Right lobe of liver (tissue), 6 donors: ENCODE results near the gene KAT6B. TPM values are rescaled to one million over a fixed set of nuclear protein-coding genes. Genes with fewer than 3 reads are reported as not detected.
A peak's percentile ranks its signal among the peaks of the same experiment; 100 is the strongest.
"Not testable (repeated sequence)": the region's sequence is repeated elsewhere in the genome, so short reads cannot be mapped to it uniquely, and the experiment has no call there.

Source experiments
- ATAC-seq, 4 donors: fragments of 200-7000 bp; cut with Tn5 transposase; one replicate each; pipeline ENCODE4 v1.9.1; 2020; ENCODE audit warnings: mild to moderate bottlenecking in 4 of 4, moderate library complexity in 4 of 4
- DNase-seq, 3 donors: peaks; one replicate each; pipeline ENCODE4 v3.0.0-alpha.2; 2020
- H3K27ac ChIP-seq, 3 donors: fragments of 200-600 bp; one replicate each; pipeline ENCODE4 v1.8.0; 2022
- H3K27me3 ChIP-seq, 2 donors: fragments of 200-600 bp; one replicate each; pipeline ENCODE4 v1.8.0; 2022
- H3K36me3 ChIP-seq, 4 donors: fragments of 200-600 bp; sonication (generic) in 1 of 4; one replicate each; pipeline versions ENCODE4 v1.5.1 to v1.8.0; 2017 to 2022; ENCODE audit warnings: control low read depth in 1 of 4
- H3K4me1 ChIP-seq, 4 donors: fragments of 200-600 bp; sonication (generic) in 1 of 4; one replicate each; pipeline versions ENCODE4 v1.5.1 to v1.8.0; 2017 to 2022; ENCODE audit warnings: control low read depth in 1 of 4
- H3K4me3 ChIP-seq, 3 donors: fragments of 200-600 bp; one replicate each; pipeline ENCODE4 v1.8.0; 2022
- H3K9me3 ChIP-seq, 4 donors: fragments of 200-600 bp; sonication (generic) in 1 of 4; one replicate each; pipeline versions ENCODE4 v1.5.1 to v1.8.0; 2017 to 2022; ENCODE audit warnings: control low read depth in 1 of 4
- POLR2A ChIP-seq: fragments of 450-650 bp; IDR thresholded peaks from one replicate; pipeline ENCODE4 v1.6.1; 2017; ENCODE audit warnings: antibody characterized with exemption, mild to moderate bottlenecking
- WGBS: methylation state at CpG from one replicate; pipeline ENCODE4 v1.1.6; 2018; ENCODE audit warnings: low coverage, low lambda C conversion rate; ENCODE audit not compliant: insufficient coverage; ENCODE audit errors: missing lambda C conversion rate; 5-methylcytosine and 5-hydroxymethylcytosine counted together
- intact Hi-C, 2 donors: fragments of 100-400 bp; cut with DNase I; formaldehyde crosslinking; loops; one replicate each; pipeline versions ENCODE4 v1.11.2 to v1.14.1; 2022
- total RNA-seq, 6 experiments: library from RNA; depleted of rRNA in 2 of 6; stranded (reverse); fragments of >200 nt in 2 of 6; fragmentation: NEBNext Ultra II Directional in 3 of 6; extraction: Animal tissue kit (Norgen Biotek cat#: 25700) in 3 of 6; gene quantifications; one replicate each; pipeline versions ENCODE4 v1.1.0 to v1.2.4, GENCODE V29; 2016 to 2023
- TF ChIP-seq, protein P1 (sequence below), 4 donors: fragments of 200-600 bp in 3 of 4; fragments of 450-650 bp in 1 of 4; IDR thresholded peaks; one replicate each; pipeline versions ENCODE4 v1.5.1 to v1.8.0; 2016 to 2022; ENCODE audit warnings: antibody characterized with exemption in 4 of 4, mild to moderate bottlenecking in 2 of 4
- donor health status: DM: no; HTN: yes; CAD: no.
- donor health status: DM: no; HTN: no; CAD: no.
- donor health status: DM: no; HTN: no; CAD: no.
- donor health status: DM: no; HTN: yes; CAD: no.
- donor health status: DM: no; HTN: yes; CAD: no.

The KAT6B gene
- total RNA-seq, 6 experiments from 2014 or later: 9.2 to 17.1 (median 10.3) TPM

DNA sequence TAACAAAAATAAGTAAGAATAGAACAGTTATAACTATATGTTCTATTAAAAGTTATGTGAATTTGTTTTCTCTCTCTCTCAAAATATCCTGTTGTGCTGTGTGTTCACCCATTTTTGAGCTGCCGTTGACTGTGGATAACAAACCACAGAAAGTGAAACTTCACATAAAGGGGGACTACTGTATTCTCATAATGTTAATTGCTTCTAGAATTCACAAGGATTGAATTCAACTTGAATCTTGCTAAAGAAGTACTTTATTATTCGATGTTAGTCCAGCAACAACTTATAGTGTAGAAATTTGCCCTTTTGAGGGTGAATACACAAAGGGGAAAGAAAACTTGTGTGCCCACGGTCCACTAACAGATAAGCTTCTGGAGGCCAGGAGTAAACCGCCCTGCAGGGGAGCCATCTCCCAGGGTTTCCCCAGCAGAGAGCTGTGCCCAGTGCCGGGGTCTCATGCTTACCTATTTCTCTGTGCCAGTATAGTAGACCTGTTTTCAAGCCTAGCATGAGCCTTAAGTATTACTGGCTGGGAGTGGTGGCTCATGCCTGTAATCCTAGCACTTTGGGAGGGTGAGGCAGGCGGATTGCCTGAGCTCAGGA is 87.1 kb downstream of the KAT6B start:
- ATAC-seq (peak; percentile 33 to 51 (median 44)), DNase-seq (no peak)
- no peaks in the 10 kb centered on the region for H3K27me3 ChIP-seq
- no peak overlapping the region for H3K4me3 ChIP-seq
- peaks cover 0 to 7% (median 0%) of the 10 kb centered on the region in 4 donors for H3K4me1 ChIP-seq
- TF ChIP-seq POLR2A: no peak
- TF ChIP-seq, protein P1, sequence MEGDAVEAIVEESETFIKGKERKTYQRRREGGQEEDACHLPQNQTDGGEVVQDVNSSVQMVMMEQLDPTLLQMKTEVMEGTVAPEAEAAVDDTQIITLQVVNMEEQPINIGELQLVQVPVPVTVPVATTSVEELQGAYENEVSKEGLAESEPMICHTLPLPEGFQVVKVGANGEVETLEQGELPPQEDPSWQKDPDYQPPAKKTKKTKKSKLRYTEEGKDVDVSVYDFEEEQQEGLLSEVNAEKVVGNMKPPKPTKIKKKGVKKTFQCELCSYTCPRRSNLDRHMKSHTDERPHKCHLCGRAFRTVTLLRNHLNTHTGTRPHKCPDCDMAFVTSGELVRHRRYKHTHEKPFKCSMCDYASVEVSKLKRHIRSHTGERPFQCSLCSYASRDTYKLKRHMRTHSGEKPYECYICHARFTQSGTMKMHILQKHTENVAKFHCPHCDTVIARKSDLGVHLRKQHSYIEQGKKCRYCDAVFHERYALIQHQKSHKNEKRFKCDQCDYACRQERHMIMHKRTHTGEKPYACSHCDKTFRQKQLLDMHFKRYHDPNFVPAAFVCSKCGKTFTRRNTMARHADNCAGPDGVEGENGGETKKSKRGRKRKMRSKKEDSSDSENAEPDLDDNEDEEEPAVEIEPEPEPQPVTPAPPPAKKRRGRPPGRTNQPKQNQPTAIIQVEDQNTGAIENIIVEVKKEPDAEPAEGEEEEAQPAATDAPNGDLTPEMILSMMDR (IDR thresholded peaks at IDR 0.05): no peak
- no peak overlapping the region for H3K27ac ChIP-seq
- H3K9me3 ChIP-seq: no peaks in the 10 kb centered on the region
- 46% methylated on average over 6 of the region's 6 CpGs for WGBS
- H3K36me3 ChIP-seq: no peaks in the 10 kb centered on the region
- intact Hi-C loops: no loop called here

DNA sequence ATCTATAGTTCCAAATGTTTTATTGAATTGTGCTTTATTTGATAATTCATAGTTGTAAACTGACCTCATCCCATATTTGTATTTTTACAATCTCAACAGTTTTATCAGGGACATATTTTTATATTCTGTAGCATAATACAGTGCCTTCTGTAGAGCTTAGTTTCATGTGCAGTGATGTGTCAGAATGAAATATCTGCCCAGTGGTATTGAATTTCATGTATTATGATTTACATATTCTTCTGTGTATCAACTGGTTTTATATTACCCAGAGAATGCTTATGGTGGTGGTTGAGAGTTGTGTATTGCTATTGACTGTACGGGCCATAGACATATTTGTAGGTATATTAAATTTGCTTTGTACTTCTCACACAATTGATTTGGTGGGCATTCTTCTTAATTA is 89.9 kb downstream of the KAT6B start:
- peaks cover 0 to 8% (median under 1%) of the 10 kb centered on the region in 4 donors for H3K4me1 ChIP-seq
- no peak overlapping the region for H3K4me3 ChIP-seq
- 100% methylated on average over 1 of the region's 1 CpG for WGBS
- H3K27me3 ChIP-seq: no peaks in the 10 kb centered on the region
- DNase-seq: no peak
- intact Hi-C loops: no loop called here
- H3K27ac ChIP-seq: no peak overlapping the region
- H3K36me3 ChIP-seq: no peaks in the 10 kb centered on the region
- no peak for TF ChIP-seq POLR2A
- TF ChIP-seq, protein P1 (IDR thresholded peaks at IDR 0.05): no peak
- no peaks in the 10 kb centered on the region for H3K9me3 ChIP-seq
- ATAC-seq: no peak

DNA sequence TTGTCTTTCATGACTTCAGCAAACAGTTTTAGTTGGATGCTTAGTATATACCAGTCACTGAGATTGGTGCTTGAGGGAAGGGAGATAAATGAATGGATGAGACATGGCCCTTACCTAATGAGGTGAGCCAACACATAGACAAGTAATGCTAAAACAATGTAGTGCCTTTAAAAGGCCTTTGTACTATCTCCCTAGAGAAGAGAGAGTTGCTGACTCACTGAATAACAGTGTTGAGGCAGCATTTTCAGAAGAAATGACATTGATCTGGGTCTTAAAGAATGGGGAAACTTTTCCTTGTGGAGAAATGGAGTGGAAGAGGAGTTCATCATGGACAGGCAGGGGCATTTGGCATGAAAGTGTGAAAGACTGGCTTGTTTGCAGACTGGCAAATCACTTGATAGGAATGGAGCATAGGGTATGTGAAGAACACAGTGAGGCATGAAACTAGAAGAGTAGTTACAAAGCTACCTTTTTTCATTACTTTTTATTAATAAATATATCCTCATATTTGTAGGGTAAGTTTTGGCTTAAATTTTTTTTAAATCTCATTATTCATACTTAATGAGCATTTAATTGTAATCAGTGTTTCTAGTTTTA is 91.2 kb downstream of the KAT6B start:
- intact Hi-C loops: no loop called here
- Histone ChIP-seq H3K27ac (no peak overlapping the region), H3K4me3 (no peak overlapping the region), H3K27me3 (no peaks in the 10 kb centered on the region), H3K4me1 (peaks cover 0 to 21% (median 7%) of the 10 kb centered on the region in 4 donors), H3K36me3 (no peaks in the 10 kb centered on the region), H3K9me3 (no peaks in the 10 kb centered on the region)
- DNase-seq (no peak), ATAC-seq (peak; percentile 17 to 73 (median 46))
- TF ChIP-seq, protein P1 (IDR thresholded peaks at IDR 0.05): no peak
- TF ChIP-seq POLR2A: no peak

DNA sequence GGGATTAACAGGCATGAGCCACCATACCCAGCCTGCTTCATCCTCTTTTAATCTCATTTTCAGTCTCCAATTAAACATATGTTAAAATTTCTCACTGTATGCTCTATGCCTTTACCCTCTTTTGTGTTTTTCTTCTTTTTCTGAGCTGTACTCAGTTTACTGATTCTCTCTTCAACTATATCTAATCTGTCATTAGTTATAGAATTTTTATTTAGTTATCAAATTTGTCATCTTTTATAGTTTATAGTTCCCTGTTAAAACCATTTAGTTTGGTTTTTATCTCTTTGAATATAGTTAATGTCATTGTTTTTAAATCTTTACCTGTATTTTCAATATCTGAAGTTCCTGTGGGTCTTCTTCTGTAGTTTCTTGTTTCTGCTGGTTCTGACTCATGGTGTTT is 93.3 kb downstream of the KAT6B start:
- H3K36me3 ChIP-seq: no peaks in the 10 kb centered on the region
- H3K27me3 ChIP-seq: no peaks in the 10 kb centered on the region
- no peak overlapping the region for H3K4me3 ChIP-seq
- intact Hi-C loops: no loop called here
- no peak overlapping the region for H3K27ac ChIP-seq
- TF ChIP-seq, protein P1 (IDR thresholded peaks at IDR 0.05): no peak
- no peak for TF ChIP-seq POLR2A
- no peak for DNase-seq
- H3K4me1 ChIP-seq: peaks cover 0 to 21% (median 9%) of the 10 kb centered on the region in 4 donors
- H3K9me3 ChIP-seq: no peaks in the 10 kb centered on the region
- ATAC-seq: no peak

DNA sequence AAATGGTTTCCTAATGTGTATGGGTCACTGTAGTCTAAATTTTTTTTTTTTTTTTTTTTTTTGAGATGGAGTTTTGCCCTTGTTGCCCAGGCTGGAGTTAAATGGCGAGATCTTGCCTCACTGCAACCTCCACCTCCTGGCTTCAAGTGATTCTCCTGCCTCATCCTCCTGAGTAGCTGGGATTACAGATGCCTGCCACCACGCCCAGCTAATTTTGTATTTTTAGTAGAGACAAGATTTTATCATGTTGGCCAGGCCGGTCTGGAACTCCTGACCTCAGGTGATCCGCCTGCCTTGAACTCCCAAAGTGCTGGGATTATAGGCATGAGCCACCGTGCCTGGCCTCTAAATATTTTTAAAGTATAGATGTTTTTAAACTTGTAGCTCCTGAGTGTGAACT is 94.7 kb downstream of the KAT6B start:
- DNase-seq, H3K4me3 ChIP-seq, ATAC-seq, H3K27ac ChIP-seq, H3K27me3 ChIP-seq, intact Hi-C loops, H3K36me3 ChIP-seq, H3K9me3 ChIP-seq: not testable (repeated sequence)
- 95% methylated on average over 4 of the region's 5 CpGs for WGBS
- peaks cover 0 to 26% (median 9%) of the 10 kb centered on the region in 4 donors for H3K4me1 ChIP-seq
